Activated naive CD8-positive, alpha-beta T cell treated with anti-CD3 and anti-CD28 coated beads, Interleukin-2, amount 10 ng/mL, durations not matched to agents 7 days and 5 days (primary cell): ENCODE results near the gene C2orf68. TPM values are rescaled to one million over a fixed set of nuclear protein-coding genes. Genes with fewer than 3 reads are reported as not detected.

Experiments used
- ATAC-seq: fragments of 150-1000 bp; cut with Tn5 transposase; one replicate; pipeline ENCODE4 v1.10.0; 2021; ENCODE audit warnings: low read depth, moderate library complexity
- POLR2A ChIA-PET: fragments of 350-600 bp; sonication (Branson Sonifier 250); formaldehyde crosslinking; loops from one replicate; lab custom pipeline; 2021; ENCODE audit warnings: antibody characterized with exemption; lab: Charles Lee
- DNase-seq: peaks from one replicate; pipeline ENCODE4 v3.0.0; 2021
- H3K27ac Mint-ChIP-seq: one replicate; pipeline ENCODE4 v1.8.0; 2022; ENCODE audit warnings: mild to moderate bottlenecking, mixed read lengths
- H3K27me3 Mint-ChIP-seq: one replicate; pipeline ENCODE4 v1.8.0; 2022; ENCODE audit warnings: mild to moderate bottlenecking, moderate library complexity, mixed read lengths
- H3K36me3 Mint-ChIP-seq: one replicate; pipeline ENCODE4 v1.8.0; 2021; ENCODE audit warnings: mild to moderate bottlenecking, mixed read lengths
- H3K4me1 Mint-ChIP-seq: one replicate; pipeline ENCODE4 v1.8.0; 2021; ENCODE audit warnings: mixed read lengths
- H3K4me3 Mint-ChIP-seq: one replicate; pipeline ENCODE4 v1.8.0; 2022; ENCODE audit warnings: mild to moderate bottlenecking, moderate library complexity, mixed read lengths
- H3K9me3 Mint-ChIP-seq: one replicate; pipeline ENCODE4 v1.8.0; 2021; ENCODE audit warnings: mixed read lengths
- total RNA-seq, 2 experiments: library from RNA; stranded (reverse); gene quantifications; one replicate each; pipeline ENCODE4 v1.2.3, GENCODE V29; 2021

Gene C2orf68
- total RNA-seq, 2 experiments from 2014 or later: 54.7 to 61.2 TPM

DNA sequence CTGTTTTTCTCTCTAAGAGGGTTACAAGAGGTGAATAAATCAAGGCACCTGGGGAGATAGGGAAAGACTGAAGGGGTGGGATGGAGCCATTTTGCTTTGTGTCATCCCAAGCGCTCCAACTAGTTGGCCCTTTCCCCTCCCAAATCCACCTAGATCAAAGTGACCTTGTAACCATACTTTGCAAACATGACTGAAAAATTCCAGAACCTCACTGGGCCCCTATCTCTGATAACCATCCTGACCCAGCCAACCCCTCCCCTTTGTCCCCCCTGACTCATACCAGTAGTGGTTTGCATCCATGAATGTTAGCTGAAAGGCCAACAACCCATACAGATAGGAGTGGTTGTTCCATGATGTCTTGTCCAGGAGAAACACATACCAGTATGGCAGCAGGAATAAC is 53.7 kb downstream of the C2orf68 start:
- POLR2A ChIA-PET: interaction anchor here (3.7 kb wide), 1 partner anchor 19 kb away, joined by 24 read pairs; the partner anchor contains the start of gene MAT2A
- Mint-ChIP-seq H3K9me3 (no peaks in the 10 kb centered on the region), H3K27ac (no peak overlapping the region)

DNA sequence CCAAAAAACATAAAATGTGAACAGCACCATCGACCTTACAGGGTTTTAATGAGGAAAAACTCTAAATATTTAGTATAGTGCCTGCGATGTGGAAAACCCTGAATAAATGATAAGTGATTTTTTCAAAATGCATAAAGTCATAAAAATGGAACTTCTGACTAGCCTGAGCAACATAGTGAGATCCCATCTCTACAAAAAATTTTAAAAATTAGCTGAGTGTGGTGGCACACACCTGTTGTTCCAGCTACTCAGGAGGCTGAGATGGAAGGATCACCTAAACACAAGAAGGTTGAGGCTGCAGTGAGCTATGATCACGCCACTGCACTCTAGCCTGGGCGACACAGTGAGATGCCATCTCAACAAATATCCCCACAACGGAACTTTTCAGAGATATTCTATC is 54.7 kb downstream of the C2orf68 start:
- POLR2A ChIA-PET: interaction anchor here (0.7 to 2.0 kb wide), 6 partner anchors 11 to 143 kb away, joined by 3 to 10 read pairs (median 4); partner anchors contain the start of genes MAT2A, RNF181 and SH2D6
- DNase-seq: no peak
- Mint-ChIP-seq H3K4me1 (peaks cover 16% of the 10 kb centered on the region), H3K4me3 (no peak overlapping the region), H3K36me3 (peaks cover 5% of the 10 kb centered on the region), H3K27me3 (no peaks in the 10 kb centered on the region), H3K9me3 (no peaks in the 10 kb centered on the region), H3K27ac (no peak overlapping the region)
- ATAC-seq: no peak

More for the DNA sequence above, 53.7 kb downstream of the C2orf68 start:
- no peak for DNase-seq
- Mint-ChIP-seq H3K36me3 (peaks cover 5% of the 10 kb centered on the region), H3K27me3 (no peaks in the 10 kb centered on the region), H3K4me1 (peaks cover 17% of the 10 kb centered on the region), H3K4me3 (no peak overlapping the region)
- no peak for ATAC-seq

Other genes with a start within 250 kb of the C2orf68 start
- gene CAPG, start 201.7 kb downstream of the C2orf68 start, total RNA-seq: 100 to 1,000 TPM; 263 to 279 TPM
- gene SH2D6, start 193.4 kb downstream of the C2orf68 start, total RNA-seq: 1 to 10 TPM in 1 of 2 experiments, under 1 TPM in 1; 0.94 to 1.4 TPM
- gene MAT2A, start 72.9 kb downstream of the C2orf68 start, total RNA-seq: 100 to 1,000 TPM; 218 to 222 TPM
- 10 to 100 TPM; 24.8 to 26.8 TPM for gene GGCX, start 50.6 kb downstream of the C2orf68 start, total RNA-seq
- 100 to 1,000 TPM; 128 to 135 TPM for gene VAMP8, start 34.5 kb downstream of the C2orf68 start, total RNA-seq
- 10 to 100 TPM; 66.7 to 70.8 TPM for gene VAMP5, start 27.6 kb downstream of the C2orf68 start, total RNA-seq
- gene RNF181, start 16.3 kb downstream of the C2orf68 start, total RNA-seq: 10 to 100 TPM; 96.4 to 97.4 TPM
- 1 to 10 TPM; 5.3 to 7.0 TPM for gene TMEM150A, start 9.4 kb downstream of the C2orf68 start, total RNA-seq
- gene USP39, start 4.1 kb upstream of the C2orf68 start, total RNA-seq: 10 to 100 TPM; 72.8 to 75.2 TPM
- gene SFTPB, start 56.1 kb upstream of the C2orf68 start, total RNA-seq: not detected
- gene GNLY, start 82.3 kb upstream of the C2orf68 start, total RNA-seq: 10 to 100 TPM; 22.0 to 27.5 TPM
- gene ATOH8, start 141.9 kb upstream of the C2orf68 start, total RNA-seq: not detected